ENCODE measurements around the gene TMEM132C.

Gene TMEM132C

DNA sequence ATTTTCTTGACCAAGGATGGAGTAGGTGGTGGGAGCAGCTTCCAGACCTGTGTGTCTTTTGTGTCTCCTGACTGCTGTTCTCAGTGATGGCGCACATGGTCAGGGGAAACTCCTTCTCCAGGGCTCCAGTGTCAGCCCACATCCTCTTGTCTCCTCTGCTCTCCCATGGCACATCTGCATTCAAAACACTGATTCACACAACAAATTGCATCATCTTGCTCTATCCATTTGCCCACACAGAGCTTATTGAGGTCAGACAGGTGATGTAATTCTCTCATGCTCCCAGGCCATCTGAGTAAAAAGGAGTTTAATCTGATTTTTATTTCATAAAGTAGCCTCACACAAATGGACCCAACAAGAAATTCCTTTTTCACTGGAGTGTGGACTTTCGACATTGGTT lies 21.8 kb upstream of the TMEM132C start:
- H3K4me1 ChIP-seq (ENCODE audit: control insufficient read depth, insufficient read depth, low read length) = no peaks in the 10 kb centered on the region
- ChIA-PET CTCF (no interaction called here), POLR2A (no interaction called here)
- no peaks in the 10 kb centered on the region for H3K36me3 ChIP-seq (ENCODE audit: control insufficient read depth in 2 of 2, insufficient read depth in 1 of 2, low read length in 2 of 2)
- H3K4me3 ChIP-seq (ENCODE audit: low read depth, low read length) = no peak overlapping the region
- H3K9me3 ChIP-seq (ENCODE audit: control insufficient read depth, insufficient read depth, low read depth, low read length) = no peaks in the 10 kb centered on the region
- TF ChIP-seq ZBTB7A (tag by site-specific recombination; IDR thresholded peaks at IDR 0.05; ENCODE audit: low read depth) (no peak), ZFP41 (tag by site-specific recombination; IDR thresholded peaks at IDR 0.05; ENCODE audit: borderline replicate concordance) (no peak), ZNF707 (tag by site-specific recombination; IDR thresholded peaks at IDR 0.05) (no peak), PRDM1 (tag by site-specific recombination; IDR thresholded peaks at IDR 0.05) (no peak), ZNF433 (tag by site-specific recombination; IDR thresholded peaks at IDR 0.05; ENCODE audit: low read depth) (no peak)
- no peak overlapping the region for H3K27ac ChIP-seq (ENCODE audit: extremely low read depth, low read depth, low read length)

GRCh38 chr12:128245905-128246304 lies 21.1 kb upstream of the TMEM132C start:
- TF ChIP-seq, protein P1, sequence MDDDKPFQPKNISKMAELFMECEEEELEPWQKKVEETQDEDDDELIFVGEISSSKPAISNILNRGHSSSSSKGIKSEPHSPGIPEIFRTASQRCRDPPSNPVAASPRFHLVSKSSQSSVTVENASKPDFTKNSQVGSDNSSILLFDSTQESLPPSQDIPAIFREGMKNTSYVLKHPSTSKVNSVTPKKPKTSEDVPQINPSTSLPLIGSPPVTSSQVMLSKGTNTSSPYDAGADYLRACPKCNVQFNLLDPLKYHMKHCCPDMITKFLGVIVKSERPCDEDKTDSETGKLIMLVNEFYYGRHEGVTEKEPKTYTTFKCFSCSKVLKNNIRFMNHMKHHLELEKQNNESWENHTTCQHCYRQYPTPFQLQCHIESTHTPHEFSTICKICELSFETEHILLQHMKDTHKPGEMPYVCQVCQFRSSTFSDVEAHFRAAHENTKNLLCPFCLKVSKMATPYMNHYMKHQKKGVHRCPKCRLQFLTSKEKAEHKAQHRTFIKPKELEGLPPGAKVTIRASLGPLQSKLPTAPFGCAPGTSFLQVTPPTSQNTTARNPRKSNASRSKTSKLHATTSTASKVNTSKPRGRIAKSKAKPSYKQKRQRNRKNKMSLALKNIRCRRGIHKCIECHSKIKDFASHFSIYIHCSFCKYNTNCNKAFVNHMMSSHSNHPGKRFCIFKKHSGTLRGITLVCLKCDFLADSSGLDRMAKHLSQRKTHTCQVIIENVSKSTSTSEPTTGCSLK (tag by site-specific recombination; IDR thresholded peaks at IDR 0.05) = no peak
- TF ChIP-seq ZNF529 (tag by site-specific recombination; IDR thresholded peaks at IDR 0.05; ENCODE audit: insufficient replicate concordance) (no peak), ZNF624 (tag by site-specific recombination; IDR thresholded peaks at IDR 0.05) (no peak), KLF10 (tag by site-specific recombination; IDR thresholded peaks at IDR 0.05) (no peak), ZNF473 (tag by site-specific recombination; IDR thresholded peaks at IDR 0.05) (no peak), ZNF830 (tag by site-specific recombination; IDR thresholded peaks at IDR 0.05; ENCODE audit: low read depth) (no peak), ZNF596 (tag by site-specific recombination; IDR thresholded peaks at IDR 0.05) (no peak), ZNF792 (tag by site-specific recombination; IDR thresholded peaks at IDR 0.05) (no peak), ZNF426 (tag by site-specific recombination; IDR thresholded peaks at IDR 0.05) (no peak), GFI1B (tag by site-specific recombination; IDR thresholded peaks at IDR 0.05) (no peak), ZNF544 (tag by site-specific recombination; IDR thresholded peaks at IDR 0.05) (no peak), ZNF555 (tag by site-specific recombination; conservative IDR thresholded peaks at IDR 0.05) (no peak)
- TF ChIP-seq, protein P2, sequence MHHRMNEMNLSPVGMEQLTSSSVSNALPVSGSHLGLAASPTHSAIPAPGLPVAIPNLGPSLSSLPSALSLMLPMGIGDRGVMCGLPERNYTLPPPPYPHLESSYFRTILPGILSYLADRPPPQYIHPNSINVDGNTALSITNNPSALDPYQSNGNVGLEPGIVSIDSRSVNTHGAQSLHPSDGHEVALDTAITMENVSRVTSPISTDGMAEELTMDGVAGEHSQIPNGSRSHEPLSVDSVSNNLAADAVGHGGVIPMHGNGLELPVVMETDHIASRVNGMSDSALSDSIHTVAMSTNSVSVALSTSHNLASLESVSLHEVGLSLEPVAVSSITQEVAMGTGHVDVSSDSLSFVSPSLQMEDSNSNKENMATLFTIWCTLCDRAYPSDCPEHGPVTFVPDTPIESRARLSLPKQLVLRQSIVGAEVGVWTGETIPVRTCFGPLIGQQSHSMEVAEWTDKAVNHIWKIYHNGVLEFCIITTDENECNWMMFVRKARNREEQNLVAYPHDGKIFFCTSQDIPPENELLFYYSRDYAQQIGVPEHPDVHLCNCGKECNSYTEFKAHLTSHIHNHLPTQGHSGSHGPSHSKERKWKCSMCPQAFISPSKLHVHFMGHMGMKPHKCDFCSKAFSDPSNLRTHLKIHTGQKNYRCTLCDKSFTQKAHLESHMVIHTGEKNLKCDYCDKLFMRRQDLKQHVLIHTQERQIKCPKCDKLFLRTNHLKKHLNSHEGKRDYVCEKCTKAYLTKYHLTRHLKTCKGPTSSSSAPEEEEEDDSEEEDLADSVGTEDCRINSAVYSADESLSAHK (tag by site-specific recombination; IDR thresholded peaks at IDR 0.05) = no peak
- Histone ChIP-seq H3K9me3 (ENCODE audit: control insufficient read depth, insufficient read depth, low read depth, low read length) (no peaks in the 10 kb centered on the region), H3K36me3 (ENCODE audit: control insufficient read depth in 2 of 2, insufficient read depth in 1 of 2, low read length in 2 of 2) (no peaks in the 10 kb centered on the region), H3K4me3 (ENCODE audit: low read depth, low read length) (no peak overlapping the region), H3K4me1 (ENCODE audit: control insufficient read depth, insufficient read depth, low read length) (no peaks in the 10 kb centered on the region), H3K27ac (ENCODE audit: extremely low read depth, low read depth, low read length) (no peak overlapping the region)
- CTCF ChIA-PET = interaction anchor here (1.6 kb wide), 1 partner anchor 14 kb away, joined by 8 read pairs; no protein-coding TSS in a partner anchor
- POLR2A ChIA-PET = no interaction called here

DNA sequence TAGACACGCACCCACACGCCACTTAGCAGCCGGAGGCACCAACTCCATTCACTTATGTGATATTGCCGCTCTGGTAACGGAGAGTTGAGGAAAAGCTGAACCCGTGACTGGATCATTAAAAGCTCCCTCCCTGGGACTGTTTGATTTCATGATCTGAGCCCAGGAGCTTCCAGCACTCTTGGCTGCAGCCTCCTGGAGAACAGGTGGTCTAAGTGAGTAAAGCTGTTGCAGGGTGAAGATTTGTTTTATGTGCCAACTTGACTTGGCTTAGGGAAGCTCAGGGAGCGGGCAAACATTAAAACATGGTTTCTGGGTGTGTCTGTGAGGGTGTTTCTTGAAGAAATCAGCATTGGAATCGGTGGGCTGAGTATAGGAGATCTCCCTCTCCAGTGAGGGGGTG lies 16.9 kb upstream of the TMEM132C start:
- CTCF ChIA-PET = interaction anchor here (1.1 kb wide), 1 partner anchor 9 kb away, joined by 6 read pairs; no protein-coding TSS in a partner anchor
- Histone ChIP-seq H3K27ac (ENCODE audit: extremely low read depth, low read depth, low read length) (no peak overlapping the region), H3K4me3 (ENCODE audit: low read depth, low read length) (no peak overlapping the region), H3K9me3 (ENCODE audit: control insufficient read depth, insufficient read depth, low read depth, low read length) (no peaks in the 10 kb centered on the region), H3K4me1 (ENCODE audit: control insufficient read depth, insufficient read depth, low read length) (no peaks in the 10 kb centered on the region), H3K36me3 (ENCODE audit: control insufficient read depth in 2 of 2, insufficient read depth in 1 of 2, low read length in 2 of 2) (no peaks in the 10 kb centered on the region)
- POLR2A ChIA-PET = no interaction called here
- no peak for TF ChIP-seq PRDM2 (tag by site-specific recombination; IDR thresholded peaks at IDR 0.05; ENCODE audit: borderline replicate concordance)
- TF ChIP-seq ZNF791 (tag by site-specific recombination; IDR thresholded peaks at IDR 0.05) = no peak
- TF ChIP-seq ZNF48 (tag by site-specific recombination; IDR thresholded peaks at IDR 0.05) = no peak
- TF ChIP-seq KLF8 (tag by site-specific recombination; IDR thresholded peaks at IDR 0.05) = no peak

All from HEK293 (cell line).